Islet of Langerhans (tissue), 1 donor: Measurements from ENCODE around the gene DEGS2.

Experiments
- FAIRE-seq: peaks from one replicate; lab custom pipeline; 2011; peaks lifted over from hg19 to GRCh38; lab: Jason Lieb, UNC

Gene DEGS2

DNA sequence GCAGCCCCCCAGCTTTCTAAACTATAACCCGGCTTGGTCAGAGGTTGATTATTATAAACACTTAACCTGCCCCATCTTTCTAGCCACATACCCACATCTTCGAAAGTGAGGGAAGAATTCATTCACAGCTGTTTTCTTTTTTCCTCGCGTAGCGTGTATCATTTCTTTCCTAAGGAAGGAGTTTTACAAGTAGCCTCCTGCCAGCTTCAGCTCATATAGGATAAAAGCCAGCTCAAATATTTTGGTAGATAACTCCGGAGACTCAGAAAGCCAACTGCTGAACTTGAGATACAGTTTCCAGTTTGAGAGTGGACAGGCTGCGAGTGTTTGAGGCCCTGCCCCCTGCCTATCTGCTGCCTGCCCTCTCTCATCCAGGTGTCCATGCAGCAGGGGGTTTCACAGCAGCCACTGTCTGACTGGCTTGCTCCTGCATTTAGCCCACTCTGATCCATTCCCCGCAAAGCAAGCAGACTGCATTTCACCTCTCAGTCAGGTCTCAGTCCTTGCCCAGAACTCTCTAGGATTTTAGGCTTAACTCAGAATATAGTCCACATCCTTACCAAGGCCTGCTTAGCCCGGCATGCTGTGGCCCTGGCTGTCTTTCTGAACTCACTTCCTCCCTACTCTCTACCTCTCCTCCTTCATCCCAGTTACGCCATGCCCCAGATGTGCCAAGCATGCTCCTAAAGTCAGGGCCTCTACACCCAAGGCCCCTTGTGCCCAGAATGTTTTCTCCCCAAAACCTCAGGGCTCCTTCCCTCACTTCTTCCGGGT is 47.3 kb downstream of the DEGS2 start:
- no peak for FAIRE-seq

DNA sequence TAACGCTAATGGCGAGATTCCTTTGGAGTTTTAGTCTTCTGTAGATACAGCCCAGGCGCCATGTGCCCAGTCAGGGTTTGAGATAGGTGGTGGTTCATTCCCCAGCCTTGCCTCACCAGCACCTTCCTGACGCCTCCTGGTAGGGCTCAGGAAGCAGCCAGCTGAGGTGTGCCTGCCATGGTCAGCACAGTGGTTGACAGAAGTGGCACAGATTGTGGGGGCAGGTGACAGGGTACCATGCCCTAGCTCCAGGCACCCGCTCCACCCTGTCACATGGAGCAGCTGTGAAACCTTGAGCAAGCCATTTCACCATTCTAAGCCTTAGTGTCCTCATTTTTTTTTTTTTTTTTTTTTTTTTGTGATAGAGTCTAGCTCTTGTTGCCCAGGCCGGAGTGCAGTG is 48.6 kb downstream of the DEGS2 start:
- FAIRE-seq, result no peak

DNA sequence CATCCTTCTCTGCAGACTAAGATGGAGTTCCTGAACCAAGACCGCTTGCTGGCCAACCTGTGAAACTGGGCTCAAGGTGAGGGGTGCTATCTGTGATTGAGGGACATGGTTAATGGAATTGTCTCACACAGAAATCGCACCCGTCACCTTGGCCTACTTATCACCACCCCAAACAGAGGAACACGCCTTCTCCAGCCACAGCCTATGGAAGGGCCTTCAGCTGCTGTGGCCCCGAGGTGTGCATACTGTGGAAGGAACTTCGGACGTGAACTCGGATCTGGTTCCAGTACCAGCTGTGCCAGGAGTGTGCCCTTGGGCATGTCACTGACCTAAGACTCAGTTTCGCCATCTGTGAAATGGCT is 49.9 kb downstream of the DEGS2 start:
- no peak for FAIRE-seq

DNA sequence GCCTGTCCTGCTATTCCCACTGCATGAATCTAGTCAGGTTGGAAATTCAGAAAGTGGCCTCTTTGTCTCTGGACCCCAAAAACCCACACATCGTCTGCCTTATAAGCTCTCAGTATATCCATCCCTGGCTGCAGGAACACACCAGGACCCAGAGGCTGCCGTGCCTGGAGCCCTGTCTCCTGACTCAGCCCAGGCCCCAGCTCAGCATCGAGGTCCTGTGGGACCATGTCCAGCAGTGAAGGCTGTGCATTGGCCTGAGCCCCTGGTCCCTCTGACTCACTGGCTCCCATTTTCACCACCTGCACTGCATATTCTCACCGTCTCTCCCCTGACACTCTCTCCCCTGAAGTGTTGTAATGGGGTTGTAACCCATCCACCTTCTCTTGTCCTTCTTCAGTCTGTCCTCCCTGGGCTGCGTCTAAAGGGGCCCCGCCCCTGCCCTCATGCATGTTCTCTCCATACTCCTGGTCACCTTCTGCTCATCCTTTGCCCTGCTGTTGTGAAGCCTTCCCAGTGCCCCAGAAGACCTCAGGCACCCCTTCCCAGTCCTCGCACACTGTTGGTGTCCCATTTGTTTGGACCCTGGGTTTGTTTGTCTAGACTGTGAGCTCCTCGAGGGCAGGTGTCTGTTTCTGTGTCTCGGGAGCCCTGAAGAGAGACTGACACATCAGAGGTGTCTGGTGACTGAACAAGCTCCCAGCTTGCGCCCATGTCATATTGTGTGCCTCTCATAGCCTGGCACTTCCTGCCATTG is 50.4 kb downstream of the DEGS2 start:
- FAIRE-seq, result no peak

DNA sequence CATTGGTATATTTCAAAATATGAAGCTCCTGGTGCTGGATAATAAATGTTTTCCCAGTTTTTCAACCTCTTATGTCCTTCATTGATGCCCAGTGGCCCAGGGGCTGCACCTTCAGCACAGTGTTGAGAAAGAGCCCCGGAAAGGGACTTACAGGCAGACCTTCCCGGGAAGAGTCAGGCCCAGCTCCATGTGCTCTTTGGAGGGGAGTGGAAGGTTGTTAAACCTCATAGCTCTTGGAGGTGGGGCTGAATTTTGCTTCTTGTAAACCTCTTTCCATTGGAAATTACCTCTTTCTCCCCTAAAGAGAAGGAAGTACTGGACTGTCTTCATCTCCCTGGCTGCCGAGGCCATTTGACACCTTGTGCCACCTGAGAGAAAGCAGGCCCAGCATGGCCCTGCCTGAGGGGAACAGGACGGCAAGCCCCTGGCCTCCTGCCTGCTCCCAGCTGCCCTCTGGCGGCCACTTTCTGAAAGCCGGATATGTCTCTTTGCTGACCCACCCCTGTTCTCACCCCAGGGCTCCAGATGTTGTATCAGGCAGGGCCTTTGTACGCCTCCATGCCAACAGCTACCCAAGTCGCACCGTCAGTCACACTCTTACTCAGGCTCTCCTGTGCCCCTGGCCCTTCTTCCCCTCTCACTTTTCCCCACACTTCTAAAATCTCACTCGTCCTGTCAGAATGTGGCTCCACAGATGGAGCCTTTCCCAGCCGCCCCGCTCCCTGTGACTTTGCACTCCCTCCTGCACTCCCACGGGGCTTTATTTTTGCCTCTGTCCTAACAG is 51.2 kb downstream of the DEGS2 start:
- FAIRE-seq, result peak; percentile 24

DNA sequence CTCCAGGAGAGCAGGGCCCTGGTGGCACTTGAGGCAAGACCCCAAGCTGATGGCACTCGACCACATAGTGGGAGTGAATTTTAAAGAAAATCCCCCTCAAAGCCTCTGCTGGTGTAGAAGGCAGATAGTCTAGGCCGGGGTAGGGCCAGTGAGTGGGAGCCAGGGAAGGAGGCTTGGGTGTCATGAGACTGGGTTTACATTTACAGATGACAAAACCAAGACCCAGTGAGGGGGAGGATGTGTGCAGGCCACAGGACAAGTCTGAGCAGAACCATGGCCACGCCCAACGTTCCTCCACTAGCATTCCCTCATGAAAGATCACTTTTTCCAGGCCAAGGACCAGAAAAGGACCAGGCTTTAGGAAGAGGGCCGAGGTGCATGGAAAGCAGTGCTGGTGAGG is 52.2 kb downstream of the DEGS2 start:
- FAIRE-seq, result no peak

DNA sequence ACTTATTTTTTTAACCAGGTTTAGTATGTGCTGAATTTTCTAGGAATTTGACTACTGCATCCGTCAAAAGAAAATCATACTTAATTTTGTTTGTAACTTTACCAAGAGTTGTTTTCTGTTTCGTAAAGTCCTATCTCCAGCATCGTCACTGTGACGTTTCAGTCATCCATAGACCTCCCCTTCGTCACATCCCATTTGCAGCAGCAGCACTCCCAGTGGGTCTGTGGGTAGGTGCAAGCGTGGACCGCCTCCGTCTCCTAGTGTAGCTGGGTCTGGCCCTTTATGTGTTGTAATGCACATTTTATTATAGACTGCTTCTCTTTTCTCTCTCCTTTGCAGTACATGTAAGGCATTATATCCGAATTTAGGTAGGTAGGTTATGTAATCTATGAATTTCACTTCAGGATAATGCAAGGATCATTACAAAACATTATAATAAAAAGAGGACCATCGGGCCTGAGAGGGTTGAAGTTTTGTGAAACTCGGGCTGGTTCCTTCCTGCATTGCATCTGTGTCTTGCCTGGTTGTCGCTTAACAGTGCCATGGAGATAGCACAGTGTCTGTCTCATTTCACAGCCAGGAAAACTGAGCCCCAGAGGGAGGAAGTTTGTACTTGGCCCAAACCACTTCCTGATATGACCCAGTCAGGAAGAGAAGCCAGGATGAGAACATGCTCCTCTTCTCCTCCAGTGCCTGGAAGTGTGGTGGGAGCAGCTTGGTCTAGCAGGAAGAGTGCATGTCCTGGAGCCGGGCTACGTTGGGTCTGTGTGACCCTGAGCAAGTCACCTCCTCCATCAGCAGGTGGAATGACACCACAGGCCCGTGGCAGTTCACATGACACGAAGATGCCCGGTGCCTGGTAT is 53.0 kb downstream of the DEGS2 start:
- FAIRE-seq, result no peak

DNA sequence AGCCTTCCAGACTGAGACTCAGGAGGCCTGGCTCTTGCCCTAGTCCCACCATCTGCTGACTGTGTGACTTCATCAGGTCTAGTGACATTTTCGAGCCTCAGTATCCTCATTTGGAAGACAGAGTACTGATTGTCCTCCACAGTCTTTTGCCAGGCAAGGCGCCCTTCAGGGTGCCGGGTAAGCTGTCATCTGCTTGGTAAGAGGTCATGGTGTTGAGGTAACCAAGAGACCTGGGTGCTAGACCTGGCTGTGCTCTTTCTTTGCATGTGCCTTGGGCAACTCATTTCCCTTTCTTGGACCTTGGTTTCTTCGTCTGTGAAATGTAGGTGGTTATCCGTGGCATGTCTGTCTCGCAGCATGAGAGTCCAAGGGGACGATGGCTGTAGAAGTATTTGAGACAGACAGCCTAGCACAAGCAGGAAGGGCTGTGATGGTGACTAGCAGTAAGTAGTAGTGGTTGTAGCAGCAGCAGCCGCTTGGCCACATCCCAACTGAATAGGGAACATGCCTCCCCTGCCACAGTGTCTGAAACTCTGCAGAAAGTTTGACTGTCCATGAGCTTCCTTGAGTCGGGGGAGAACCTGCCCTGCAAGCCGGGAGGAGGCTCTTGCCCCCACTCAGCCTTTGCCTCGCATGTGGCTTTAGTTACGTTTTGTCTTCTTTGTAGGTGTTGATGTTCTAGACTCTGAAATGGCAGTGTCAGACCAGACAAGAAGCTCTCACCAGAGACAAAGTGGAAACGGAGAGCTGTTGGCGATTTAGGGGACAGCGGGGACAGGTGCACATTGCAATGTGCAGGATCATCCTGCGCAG is 53.9 kb downstream of the DEGS2 start:
- no peak for FAIRE-seq

DNA sequence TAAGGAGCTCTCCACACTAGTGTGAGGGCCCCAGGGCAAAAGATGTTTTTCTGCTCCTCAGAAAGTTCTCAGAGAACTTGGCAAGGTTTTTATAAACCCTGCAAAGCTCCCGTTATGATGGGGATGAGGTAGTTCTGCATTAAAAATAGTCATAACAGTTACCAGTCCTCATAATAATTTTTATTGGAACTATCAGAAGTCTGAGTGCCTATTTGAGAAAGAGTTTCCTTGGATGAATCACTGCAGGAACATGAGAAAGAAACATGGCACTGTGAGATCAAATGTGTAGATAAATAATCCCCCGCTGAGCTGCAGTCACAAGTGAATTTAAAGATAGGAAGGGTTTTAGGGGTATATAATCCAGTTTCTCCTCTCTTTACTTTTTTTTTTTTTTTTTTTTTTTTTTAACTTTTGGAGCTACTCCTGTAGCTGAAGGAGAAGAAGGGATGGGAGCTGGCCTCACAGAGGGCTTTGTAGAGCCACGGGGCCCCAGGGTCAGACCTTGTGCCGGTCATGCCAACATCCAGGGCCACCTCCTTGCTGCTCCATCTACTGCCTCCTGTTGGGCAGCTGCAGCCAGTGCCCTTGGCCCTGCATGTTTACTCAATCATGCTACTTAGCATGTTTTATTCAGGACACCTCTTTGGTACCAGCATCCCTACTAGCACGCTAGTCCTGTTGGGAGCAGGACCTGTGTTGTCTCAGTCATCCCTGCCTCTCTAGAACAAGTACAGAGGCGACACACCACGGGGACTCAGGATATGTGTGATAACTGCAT is 54.7 kb downstream of the DEGS2 start:
- FAIRE-seq, result no peak

DNA sequence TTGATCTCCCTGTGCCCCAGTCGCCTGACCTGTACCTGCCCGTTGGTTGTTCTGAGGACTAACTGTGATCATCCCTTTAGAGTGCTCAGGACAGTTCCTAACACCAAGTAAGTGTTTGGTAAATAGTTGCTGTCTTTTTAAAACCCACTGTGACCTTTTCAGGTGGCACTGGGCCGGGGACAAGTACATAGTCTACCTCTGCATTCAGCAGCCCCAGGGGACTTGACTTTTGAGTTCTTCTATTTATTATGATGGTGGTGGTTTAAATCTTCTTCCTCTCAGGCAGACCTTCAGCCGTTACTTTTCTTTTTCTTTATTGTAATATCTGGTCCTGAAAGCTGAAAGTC is 55.5 kb downstream of the DEGS2 start:
- no peak for FAIRE-seq

DNA sequence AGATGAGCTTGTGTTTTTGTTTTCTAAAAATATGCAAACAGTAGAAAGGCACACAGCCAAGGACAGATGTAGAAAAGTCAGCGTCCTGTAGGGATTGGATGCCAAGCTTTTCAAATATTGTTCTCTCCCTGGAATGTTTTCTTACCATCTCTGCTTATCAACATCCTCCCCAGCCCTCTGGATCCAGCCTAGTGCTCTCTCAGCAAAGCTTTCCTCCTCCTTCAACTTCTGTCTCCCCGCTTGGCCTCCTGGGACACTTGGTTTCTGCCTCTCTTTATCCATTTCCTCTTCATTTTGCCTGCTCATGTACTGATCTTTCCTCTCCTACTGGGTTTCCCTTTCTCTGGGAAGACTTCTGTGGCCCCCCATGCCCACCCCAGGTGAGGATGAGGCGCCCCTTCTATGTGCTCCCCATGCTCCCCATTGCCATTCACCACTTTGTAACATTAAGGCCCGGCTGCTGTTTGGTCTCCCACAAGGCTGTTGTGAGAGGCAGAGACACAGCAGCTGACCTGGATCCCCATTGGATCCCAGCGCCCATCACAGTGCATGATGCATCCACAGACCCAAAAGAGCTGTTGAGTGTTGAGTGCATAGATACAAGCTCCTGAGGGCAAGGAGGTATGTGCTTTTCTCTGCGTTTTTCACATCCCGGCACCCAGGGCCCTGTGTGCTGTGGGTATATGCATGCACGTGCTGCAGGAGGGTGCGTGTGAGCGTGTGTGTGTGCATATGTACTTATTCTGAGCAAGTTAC is 56.0 kb downstream of the DEGS2 start:
- no peak for FAIRE-seq

DNA sequence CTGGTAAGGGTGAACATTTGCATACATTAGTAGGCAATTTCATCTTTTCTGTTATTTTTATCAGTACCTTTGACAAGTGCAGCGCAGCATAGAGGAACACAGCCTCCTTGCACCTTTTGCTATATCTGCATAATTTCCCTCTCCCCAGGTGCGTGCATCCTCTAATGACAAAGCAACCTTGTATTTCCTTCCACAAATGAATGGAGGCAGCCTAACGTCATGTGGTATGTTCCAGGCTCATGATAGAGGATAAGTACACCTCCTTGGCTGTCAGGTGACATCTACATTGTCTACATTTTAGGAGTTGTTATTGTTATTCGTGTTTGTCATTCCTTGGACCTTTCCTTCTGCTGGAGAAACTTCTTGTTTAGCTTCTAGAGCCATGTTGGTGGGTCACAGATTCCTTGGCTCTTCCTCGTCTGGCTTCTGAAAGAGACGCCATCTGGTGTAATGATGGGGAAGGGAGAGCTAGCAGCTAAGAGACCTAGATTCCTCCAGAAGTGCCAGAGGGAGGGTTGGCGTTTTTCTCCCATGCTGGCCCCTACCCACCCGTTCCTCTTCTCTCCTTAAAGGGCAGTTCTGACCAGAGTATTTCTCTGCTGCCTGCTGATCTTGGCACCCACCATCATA is 57.2 kb downstream of the DEGS2 start:
- FAIRE-seq, result no peak

DNA sequence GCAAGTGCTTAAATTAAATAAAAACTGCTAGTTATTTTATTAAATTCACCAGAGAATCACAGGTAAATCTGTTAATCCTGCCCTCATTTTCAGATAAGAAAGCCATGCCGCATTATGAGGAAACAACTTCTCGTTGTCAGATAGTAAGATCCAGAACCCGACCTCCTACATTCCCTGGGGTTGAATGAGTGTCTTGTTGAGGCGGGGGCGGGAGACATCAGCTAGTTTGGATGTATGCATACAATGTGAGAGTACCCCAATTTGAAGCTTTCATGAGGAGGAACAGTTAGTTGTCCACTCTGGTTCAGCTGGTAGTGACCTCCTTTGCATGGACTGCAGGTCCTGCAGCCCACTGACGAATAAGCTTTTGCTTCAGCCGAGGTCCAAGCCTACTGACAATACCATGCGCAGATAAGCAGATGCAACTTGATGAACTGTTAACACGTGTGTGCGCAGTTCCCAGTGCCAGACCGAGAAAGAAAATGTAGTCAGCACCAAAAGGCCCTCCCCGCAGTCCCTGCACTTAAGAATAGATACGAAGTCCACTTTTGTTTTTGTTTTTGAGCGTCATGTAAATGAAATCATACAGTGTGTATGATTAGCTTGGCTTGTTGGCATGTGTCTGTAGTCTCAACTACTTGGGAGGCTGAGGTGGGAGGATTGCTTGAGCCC is 59.3 kb downstream of the DEGS2 start:
- FAIRE-seq, result no peak

DNA sequence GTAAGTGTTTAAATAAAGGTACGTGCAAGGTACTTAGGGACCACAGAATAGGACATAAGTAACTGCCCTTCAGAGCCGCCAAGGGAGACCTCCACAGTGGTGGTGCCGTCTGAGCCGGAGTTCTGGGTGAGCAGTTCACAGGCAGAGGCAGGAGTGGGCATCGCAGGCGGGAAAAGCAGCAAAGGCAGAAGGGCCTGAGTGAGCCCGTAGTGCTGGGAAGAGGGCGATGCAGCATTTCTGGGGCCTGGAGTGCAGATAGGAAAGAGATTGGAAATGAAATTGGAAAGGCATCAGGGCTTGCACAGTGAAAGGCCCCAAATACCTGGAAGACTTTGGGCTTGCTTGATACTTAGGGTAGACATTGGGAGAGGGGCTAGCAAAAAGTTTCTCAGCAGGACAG is 61.3 kb downstream of the DEGS2 start:
- no peak for FAIRE-seq

DNA sequence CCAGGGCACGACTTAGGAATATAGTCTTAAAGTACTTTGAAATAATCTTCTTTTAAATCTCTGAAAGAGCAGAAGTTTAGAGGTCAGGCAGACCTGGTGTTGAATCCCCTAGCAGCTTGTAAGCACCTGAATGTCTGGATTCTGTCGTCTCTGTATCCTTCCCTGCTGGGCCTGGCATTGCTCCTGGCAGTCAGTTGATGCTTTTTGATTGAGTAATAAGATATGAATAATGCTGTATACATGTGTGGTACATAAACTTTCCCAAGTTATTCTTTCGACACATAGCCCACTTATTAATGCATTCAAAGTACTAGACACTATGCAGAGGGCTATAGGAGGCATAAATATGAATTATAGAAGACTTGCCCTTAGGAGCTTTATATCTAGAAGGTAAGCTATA is 62.8 kb downstream of the DEGS2 start:
- FAIRE-seq, result no peak
